ENCODE data around the gene SLC11A1.

Gene SLC11A1

GRCh38 chr2:218398437-218399390, 16.6 kb downstream of the SLC11A1 start:
- peaks cover 11% of the 10 kb centered on the region for H3K36me3 ChIP-seq (replicated peaks)
- H3K27me3 ChIP-seq (replicated peaks): no peaks in the 10 kb centered on the region
- TF ChIP-seq CTCF (IDR thresholded peaks at IDR 0.05; ENCODE audit: low read depth, low read length, missing control alignments): no peak
- peak overlapping the region; percentile 72 for H3K4me3 ChIP-seq (ENCODE audit: low read depth, low read length)
- H3K27ac ChIP-seq: peak overlapping the region; percentile 61
- in situ Hi-C loops (cut with HindIII; ENCODE audit: low pct_ligation_motif_present, low sequenced_read_pairs): no loop called here
- DNase-seq: peak; percentile 14

- Histone ChIP-seq H3K27ac (peak within 1 kb of the TSS; percentile 61), H3K4me3 (ENCODE audit: low read depth, low read length) (peak within 1 kb of the TSS; percentile 76), H3K27me3 (replicated peaks) (no peaks in the 10 kb centered on the region), H3K36me3 (replicated peaks) (peaks cover 18% of the 10 kb centered on the region)
- peak; percentile 97 for DNase-seq
- in situ Hi-C loops (cut with HindIII; ENCODE audit: low pct_ligation_motif_present, low sequenced_read_pairs): loop anchor here (5.0 kb wide), 1 partner anchor 68 kb away; no protein-coding TSS in a partner anchor
- no peak for TF ChIP-seq CTCF (IDR thresholded peaks at IDR 0.05; ENCODE audit: low read depth, low read length, missing control alignments)
Measured at GRCh38 chr2:218399391-218400166, 17.5 kb downstream of the SLC11A1 start, which contains the start of gene CTDSP1. TSS of gene CTDSP1 (plus strand) at chr2:218399868. CDS start at chr2:218400091, 223 bp downstream.

DNA sequence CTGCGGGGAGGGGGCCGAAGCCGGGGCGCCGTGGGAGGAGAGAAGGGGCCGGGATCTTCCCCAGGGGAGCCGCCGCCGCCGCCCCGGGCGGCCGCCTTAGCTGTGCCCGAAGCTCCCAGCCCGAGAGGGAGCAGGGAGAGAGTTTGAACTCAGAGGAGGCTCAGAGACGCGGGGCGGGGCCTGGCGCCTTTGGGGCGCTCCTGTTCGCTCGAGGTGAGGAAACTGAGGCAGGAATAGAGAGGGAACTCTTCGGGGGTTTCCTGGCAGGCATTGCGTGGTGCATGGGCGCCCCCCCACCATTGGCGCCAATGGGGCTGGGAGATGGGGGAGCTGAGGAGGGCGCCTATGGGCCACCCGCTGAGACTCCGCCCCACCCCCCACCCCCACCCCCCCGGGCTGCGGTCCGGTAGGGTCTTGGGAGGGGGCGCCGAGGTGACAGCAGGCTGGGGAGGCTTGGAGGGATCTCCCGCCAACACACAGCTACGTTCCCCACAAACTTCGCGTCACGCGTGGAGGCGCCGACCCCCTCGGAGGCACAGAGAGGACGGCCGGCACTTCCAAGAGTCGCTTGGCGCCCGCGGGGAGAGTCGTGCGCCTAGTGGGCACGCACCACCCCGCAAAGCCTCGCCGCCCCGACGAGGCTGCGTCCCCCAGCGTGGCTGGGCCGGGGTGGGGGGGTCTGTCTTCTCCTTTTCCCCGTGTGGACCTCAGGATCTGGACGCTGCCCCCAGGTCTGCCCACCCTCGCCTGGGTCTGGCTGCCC, 18.3 kb downstream of the SLC11A1 start:
- Histone ChIP-seq H3K27me3 (replicated peaks) (no peaks in the 10 kb centered on the region), H3K4me3 (ENCODE audit: low read depth, low read length) (peak overlapping the region; percentile 76), H3K27ac (peak overlapping the region; percentile 49), H3K36me3 (replicated peaks) (peaks cover 20% of the 10 kb centered on the region)
- TF ChIP-seq CTCF (IDR thresholded peaks at IDR 0.05; ENCODE audit: low read depth, low read length, missing control alignments): no peak
- in situ Hi-C loops (cut with HindIII; ENCODE audit: low pct_ligation_motif_present, low sequenced_read_pairs): loop anchor here (5.0 kb wide), 1 partner anchor 67 kb away; no protein-coding TSS in a partner anchor
- no peak for DNase-seq

- Histone ChIP-seq H3K4me3 (ENCODE audit: low read depth, low read length) (peak overlapping the region; percentile 76), H3K36me3 (replicated peaks) (peaks cover 20% of the 10 kb centered on the region), H3K27ac (no peak overlapping the region), H3K27me3 (replicated peaks) (no peaks in the 10 kb centered on the region)
- TF ChIP-seq CTCF (IDR thresholded peaks at IDR 0.05; ENCODE audit: low read depth, low read length, missing control alignments): no peak
- in situ Hi-C loops (cut with HindIII; ENCODE audit: low pct_ligation_motif_present, low sequenced_read_pairs): loop anchor here (5.0 kb wide), 1 partner anchor 66 kb away; no protein-coding TSS in a partner anchor
- no peak for DNase-seq
Measured at GRCh38 chr2:218400930-218401881, 19.1 kb downstream of the SLC11A1 start.

Measured in brain microvascular endothelial cell (primary cell).